Stimulated activated CD4-positive, alpha-beta T cell treated with anti-CD3 and anti-CD28 coated beads, Interleukin-15, amount 100 ng/mL, for 24 hours (primary cell): Measurements from ENCODE around the gene C1orf53.
A peak's percentile ranks its signal among the peaks of the same experiment; 100 is the strongest.
"Not testable (repeated sequence)": the region's sequence is repeated elsewhere in the genome, so short reads cannot be mapped to it uniquely, and the experiment has no call there.

Experiments used
- DNase-seq: peaks from one replicate; pipeline ENCODE4 v3.0.0-alpha.2; 2020

The C1orf53 gene

GRCh38 chr1:197902454-197903195 is at the start of gene C1orf53:
C1orf53 (plus strand) TSS chr1:197902630; CDS start chr1:197902650, 20 bp downstream.
- peak; percentile 87 for DNase-seq

GRCh38 chr1:197855751-197856150 is 46.7 kb upstream of the C1orf53 start:
- DNase-seq, result not testable (repeated sequence)

GRCh38 chr1:197857477-197857876 is 45.0 kb upstream of the C1orf53 start:
- DNase-seq, result no peak

GRCh38 chr1:197859024-197859423 is 43.4 kb upstream of the C1orf53 start:
- DNase-seq, result no peak

GRCh38 chr1:197862221-197862620 is 40.2 kb upstream of the C1orf53 start:
- no peak for DNase-seq

GRCh38 chr1:197862671-197863070 is 39.8 kb upstream of the C1orf53 start:
- DNase-seq, result no peak

- no peak for DNase-seq
Measured at GRCh38 chr1:197865809-197866208, 36.6 kb upstream of the C1orf53 start.

GRCh38 chr1:197868751-197869489 is 33.5 kb upstream of the C1orf53 start:
- peak; percentile 19 for DNase-seq

- DNase-seq, result no peak
Measured at GRCh38 chr1:197869490-197870077, 32.8 kb upstream of the C1orf53 start.

GRCh38 chr1:197876894-197877293 is 25.5 kb upstream of the C1orf53 start:
- DNase-seq, result no peak

GRCh38 chr1:197880385-197880784 is 22.0 kb upstream of the C1orf53 start:
- not testable (repeated sequence) for DNase-seq

- DNase-seq, result not testable (repeated sequence)
Measured at GRCh38 chr1:197882241-197882640, 20.2 kb upstream of the C1orf53 start.

- no peak for DNase-seq
Measured at GRCh38 chr1:197884173-197884572, 18.3 kb upstream of the C1orf53 start.

GRCh38 chr1:197890936-197891335 is 11.5 kb upstream of the C1orf53 start:
- DNase-seq, result no peak

GRCh38 chr1:197892684-197893083 is 9.7 kb upstream of the C1orf53 start:
- DNase-seq, result no peak

GRCh38 chr1:197896301-197896700 is 6.1 kb upstream of the C1orf53 start:
- no peak for DNase-seq

GRCh38 chr1:197899037-197899436 is 3.4 kb upstream of the C1orf53 start:
- no peak for DNase-seq

GRCh38 chr1:197902131-197902453 is 338 bp upstream of the C1orf53 start:
- no peak for DNase-seq

GRCh38 chr1:197903196-197903514 is 725 bp downstream of the C1orf53 start:
- DNase-seq, result no peak

GRCh38 chr1:197904126-197904787 is 1.8 kb downstream of the C1orf53 start:
- DNase-seq, result no peak

GRCh38 chr1:197905699-197906351 is 3.4 kb downstream of the C1orf53 start:
- DNase-seq, result no peak

GRCh38 chr1:197907846-197908616 is 5.6 kb downstream of the C1orf53 start:
- DNase-seq, result no peak
